ENCODE results near the gene SLIT1. TPM values are rescaled to one million over a fixed set of nuclear protein-coding genes. Genes with fewer than 3 reads are reported as not detected.

SLIT1 gene
- total RNA-seq, 4 donors from 2014 or later, result 0.35 to 0.49 TPM; not detected in 2

DNA sequence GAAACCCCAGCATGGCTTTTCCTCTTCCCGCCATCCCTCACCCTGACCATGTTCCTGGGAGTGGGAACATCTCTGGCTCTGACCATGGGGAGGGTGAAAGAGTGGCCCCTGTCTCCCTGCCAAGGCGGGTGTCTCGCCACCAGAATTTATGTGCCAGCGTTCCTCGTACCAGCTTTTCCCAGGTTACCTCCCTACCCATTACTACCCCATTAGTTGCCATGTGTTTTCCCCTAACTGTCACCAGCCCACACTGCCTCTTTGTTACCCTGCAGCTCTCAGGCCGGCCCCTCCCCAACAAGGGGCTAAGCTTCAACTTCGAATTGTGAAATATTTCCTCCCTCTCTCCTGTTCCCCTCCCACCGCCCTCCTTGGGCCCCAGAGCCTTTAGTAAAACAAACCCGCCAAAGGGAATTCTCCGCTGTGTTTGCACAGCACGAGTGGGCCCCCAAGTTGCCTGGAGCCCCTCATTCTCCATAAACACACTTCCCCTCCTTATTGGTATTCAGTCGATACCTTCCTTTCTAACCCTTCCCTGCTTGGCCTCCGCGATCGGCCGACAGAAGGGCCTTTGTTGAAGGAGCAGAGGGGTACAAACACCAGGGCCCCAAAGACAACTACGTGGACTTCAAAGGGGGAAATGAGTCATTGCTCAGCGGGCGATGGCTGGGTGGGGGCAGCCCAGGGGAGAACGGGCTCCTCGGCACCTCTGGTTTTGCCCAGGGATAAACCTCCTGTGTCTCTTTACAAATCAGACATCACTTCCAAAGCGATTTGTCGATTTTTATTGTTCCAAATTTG lies 45.5 kb downstream of the SLIT1 start:
- H3K27ac ChIP-seq, result no peak overlapping the region
- H3K4me3 ChIP-seq, result no peak overlapping the region
- no peaks in the 10 kb centered on the region for H3K36me3 ChIP-seq
- H3K4me1 ChIP-seq, result no peaks in the 10 kb centered on the region
- DNase-seq, result no peak
- no peaks in the 10 kb centered on the region for H3K27me3 ChIP-seq
- intact Hi-C loops (cut with DNase I; ENCODE audit: low total_unique reads), result no loop called here
- TF ChIP-seq, protein P1, sequence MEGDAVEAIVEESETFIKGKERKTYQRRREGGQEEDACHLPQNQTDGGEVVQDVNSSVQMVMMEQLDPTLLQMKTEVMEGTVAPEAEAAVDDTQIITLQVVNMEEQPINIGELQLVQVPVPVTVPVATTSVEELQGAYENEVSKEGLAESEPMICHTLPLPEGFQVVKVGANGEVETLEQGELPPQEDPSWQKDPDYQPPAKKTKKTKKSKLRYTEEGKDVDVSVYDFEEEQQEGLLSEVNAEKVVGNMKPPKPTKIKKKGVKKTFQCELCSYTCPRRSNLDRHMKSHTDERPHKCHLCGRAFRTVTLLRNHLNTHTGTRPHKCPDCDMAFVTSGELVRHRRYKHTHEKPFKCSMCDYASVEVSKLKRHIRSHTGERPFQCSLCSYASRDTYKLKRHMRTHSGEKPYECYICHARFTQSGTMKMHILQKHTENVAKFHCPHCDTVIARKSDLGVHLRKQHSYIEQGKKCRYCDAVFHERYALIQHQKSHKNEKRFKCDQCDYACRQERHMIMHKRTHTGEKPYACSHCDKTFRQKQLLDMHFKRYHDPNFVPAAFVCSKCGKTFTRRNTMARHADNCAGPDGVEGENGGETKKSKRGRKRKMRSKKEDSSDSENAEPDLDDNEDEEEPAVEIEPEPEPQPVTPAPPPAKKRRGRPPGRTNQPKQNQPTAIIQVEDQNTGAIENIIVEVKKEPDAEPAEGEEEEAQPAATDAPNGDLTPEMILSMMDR (IDR thresholded peaks at IDR 0.05), result no peak
- TF ChIP-seq POLR2A (IDR thresholded peaks at IDR 0.05), result no peak
- H3K9me3 ChIP-seq, result no peaks in the 10 kb centered on the region

DNA sequence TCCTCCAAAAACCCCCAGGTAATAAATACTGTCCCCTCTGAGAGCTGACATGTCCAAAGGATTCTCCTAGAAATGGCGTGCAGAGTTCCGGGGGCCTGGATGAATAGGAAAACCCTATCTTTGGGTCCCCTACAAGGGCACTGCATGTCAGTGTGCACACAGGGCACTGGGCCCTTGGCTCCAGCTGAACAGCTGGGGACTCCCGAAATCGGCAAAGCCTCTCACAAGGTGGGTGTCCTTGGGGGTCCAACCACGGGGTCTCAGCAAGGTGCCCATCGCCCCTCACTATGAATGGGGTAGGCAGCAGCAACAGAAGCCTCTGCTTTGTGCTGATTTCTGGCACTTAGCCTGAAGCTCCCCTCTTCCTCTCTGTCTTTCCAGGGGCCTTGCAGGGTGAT lies 46.1 kb downstream of the SLIT1 start:
- H3K9me3 ChIP-seq, result no peaks in the 10 kb centered on the region
- DNase-seq, result no peak
- no peak overlapping the region for H3K27ac ChIP-seq
- TF ChIP-seq, protein P1 (IDR thresholded peaks at IDR 0.05), result no peak
- TF ChIP-seq POLR2A (IDR thresholded peaks at IDR 0.05), result no peak
- H3K36me3 ChIP-seq, result no peaks in the 10 kb centered on the region
- no peak overlapping the region for H3K4me3 ChIP-seq
- H3K4me1 ChIP-seq, result no peaks in the 10 kb centered on the region
- H3K27me3 ChIP-seq, result no peaks in the 10 kb centered on the region
- intact Hi-C loops (cut with DNase I; ENCODE audit: low total_unique reads), result no loop called here

- Histone ChIP-seq H3K27me3 (no peaks in the 10 kb centered on the region), H3K4me3 (no peak overlapping the region), H3K36me3 (no peaks in the 10 kb centered on the region), H3K9me3 (no peaks in the 10 kb centered on the region), H3K27ac (no peak overlapping the region), H3K4me1 (no peaks in the 10 kb centered on the region)
- intact Hi-C loops (cut with DNase I; ENCODE audit: low total_unique reads), result no loop called here
- no peak for DNase-seq
- TF ChIP-seq, protein P1 (IDR thresholded peaks at IDR 0.05), result no peak
- no peak for TF ChIP-seq POLR2A (IDR thresholded peaks at IDR 0.05)
Observed at GRCh38 chr10:97138846-97139245, 46.9 kb downstream of the SLIT1 start.

DNA sequence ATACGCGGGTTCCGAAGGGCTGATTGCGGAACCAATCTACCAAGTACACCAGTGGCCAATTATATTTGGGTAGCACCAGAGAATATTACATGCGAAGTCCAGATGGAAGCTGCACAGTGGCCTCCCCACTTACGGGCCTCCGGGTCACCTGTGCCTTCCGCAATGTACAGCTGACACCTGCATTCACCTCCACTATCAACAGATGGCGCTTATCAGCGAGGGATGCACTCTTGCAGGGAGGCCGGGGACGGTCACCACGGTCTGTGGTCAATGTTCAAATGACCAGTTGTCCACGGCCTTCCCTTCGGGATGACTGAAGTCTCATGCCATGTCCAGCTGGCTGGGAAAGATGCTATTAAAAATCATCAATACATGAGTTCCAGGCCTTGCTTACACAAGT lies 47.6 kb downstream of the SLIT1 start:
- intact Hi-C loops (cut with DNase I; ENCODE audit: low total_unique reads), result no loop called here
- Histone ChIP-seq H3K9me3 (no peaks in the 10 kb centered on the region), H3K4me3 (no peak overlapping the region), H3K27me3 (no peaks in the 10 kb centered on the region), H3K4me1 (no peaks in the 10 kb centered on the region), H3K36me3 (no peaks in the 10 kb centered on the region), H3K27ac (no peak overlapping the region)
- TF ChIP-seq, protein P1 (IDR thresholded peaks at IDR 0.05), result no peak
- no peak for TF ChIP-seq POLR2A (IDR thresholded peaks at IDR 0.05)
- DNase-seq, result no peak

GRCh38 chr10:97136756-97137155 lies 49.0 kb downstream of the SLIT1 start:
- no peaks in the 10 kb centered on the region for H3K9me3 ChIP-seq
- H3K4me3 ChIP-seq, result no peak overlapping the region
- no peaks in the 10 kb centered on the region for H3K4me1 ChIP-seq
- TF ChIP-seq, protein P1 (IDR thresholded peaks at IDR 0.05), result no peak
- TF ChIP-seq POLR2A (IDR thresholded peaks at IDR 0.05), result no peak
- no peaks in the 10 kb centered on the region for H3K27me3 ChIP-seq
- intact Hi-C loops (cut with DNase I; ENCODE audit: low total_unique reads), result no loop called here
- no peaks in the 10 kb centered on the region for H3K36me3 ChIP-seq
- DNase-seq, result no peak
- no peak overlapping the region for H3K27ac ChIP-seq

All from uterus (tissue), 4 donors.